HG03135 (cell line): ENCODE data around the gene EDC3.
"Not testable (repeated sequence)": the region's sequence is repeated elsewhere in the genome, so short reads cannot be mapped to it uniquely, and the experiment has no call there.

Experiments used
- ATAC-seq: cut with Tn5 transposase; IDR thresholded peaks from one replicate; pipeline ENCODE4 v1.9.1; 2021; ENCODE audit warnings: mild to moderate bottlenecking, moderate library complexity; ENCODE audit not compliant: unreplicated experiment

Gene EDC3

DNA sequence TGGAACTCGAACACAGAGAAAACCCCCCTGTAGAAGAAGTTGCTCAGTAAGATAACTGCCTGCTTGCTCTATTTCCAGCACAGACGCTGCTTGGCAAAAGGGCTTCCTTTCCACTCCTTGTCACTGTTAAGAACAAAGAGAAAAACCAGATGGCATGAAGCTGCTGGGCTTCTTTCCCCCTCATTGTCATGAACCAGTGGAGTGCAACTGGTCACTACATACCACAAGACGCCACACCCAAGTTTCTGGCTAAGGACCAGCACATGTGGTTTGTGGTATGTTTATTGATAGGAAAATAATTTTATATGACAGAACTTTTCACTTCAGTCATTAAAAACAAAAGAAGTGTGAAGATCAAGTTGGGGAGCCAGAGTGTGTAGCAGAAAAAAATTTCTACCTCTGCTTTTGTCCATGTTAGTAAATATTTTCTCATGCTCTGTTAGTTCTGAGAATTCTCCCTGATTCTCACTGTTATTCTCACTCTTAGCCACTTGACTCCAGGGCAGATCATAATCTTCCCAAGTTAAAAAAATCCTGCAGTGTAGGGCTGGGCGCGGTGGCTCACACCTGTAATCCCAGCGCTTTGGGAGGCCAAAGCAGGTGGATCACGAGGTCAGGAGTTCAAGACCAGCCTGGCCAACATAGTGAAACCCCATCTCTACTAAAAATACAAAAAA is 42.3 kb downstream of the EDC3 start:
- no peak for ATAC-seq

DNA sequence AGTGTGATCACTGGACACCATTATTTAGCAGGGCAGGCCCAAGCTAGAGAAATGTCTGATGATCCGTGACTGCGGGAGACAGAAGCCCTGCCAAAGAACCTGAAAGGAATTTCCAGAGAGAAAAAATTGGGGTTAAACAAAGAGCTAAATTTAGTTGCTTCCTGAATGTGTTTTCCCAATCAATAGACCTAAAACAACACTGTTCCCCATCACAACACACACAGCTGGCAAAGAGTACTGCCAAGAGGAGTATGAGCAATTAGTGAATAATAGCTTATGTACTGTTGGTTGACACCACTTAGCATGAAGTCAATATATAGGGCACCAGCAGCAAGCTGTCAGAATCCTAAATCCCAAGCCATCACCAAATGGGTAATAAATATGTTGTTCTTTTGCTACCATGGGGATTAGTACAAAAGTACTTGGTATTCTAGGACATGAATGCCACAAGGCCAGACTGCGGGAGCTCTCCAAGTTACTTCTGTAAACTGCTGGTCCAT is 44.5 kb downstream of the EDC3 start:
- no peak for ATAC-seq

DNA sequence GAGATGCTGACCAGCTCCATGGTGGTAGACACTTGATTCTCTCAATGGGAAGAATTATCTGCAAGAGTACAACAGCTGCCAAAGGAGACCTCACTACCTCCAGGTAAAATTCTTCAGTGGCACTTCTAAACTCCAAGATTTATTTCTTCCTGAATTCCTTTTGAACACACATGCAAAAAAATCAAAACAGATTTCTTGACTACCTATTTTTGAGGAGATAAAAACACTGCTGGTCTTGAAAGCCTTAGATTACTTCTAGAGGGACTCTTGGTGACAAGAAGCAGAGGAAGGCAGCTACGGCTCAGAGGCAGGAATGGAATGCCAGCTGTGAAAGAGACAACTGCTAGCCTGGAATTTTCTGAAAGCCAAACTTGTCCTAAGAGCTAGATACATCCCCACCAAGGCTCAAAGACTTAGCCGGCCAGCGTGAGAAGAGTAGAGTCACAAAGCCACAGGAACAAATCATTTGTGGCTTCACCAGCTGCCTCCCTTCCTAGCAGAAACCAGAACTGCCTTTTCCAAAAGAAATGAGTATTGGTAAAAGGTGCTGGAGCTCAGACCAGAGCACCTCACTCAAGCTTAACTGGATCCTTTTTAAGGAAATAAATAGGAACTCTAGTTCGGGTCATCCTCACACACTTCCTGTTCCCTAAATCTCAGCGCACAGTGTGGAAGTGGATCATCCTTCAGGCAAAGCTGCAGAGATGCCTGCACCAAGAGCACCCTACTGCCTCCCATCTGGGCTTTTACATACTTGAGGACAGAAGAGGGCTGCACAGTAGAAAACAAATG is 47.6 kb downstream of the EDC3 start:
- ATAC-seq, result no peak

DNA sequence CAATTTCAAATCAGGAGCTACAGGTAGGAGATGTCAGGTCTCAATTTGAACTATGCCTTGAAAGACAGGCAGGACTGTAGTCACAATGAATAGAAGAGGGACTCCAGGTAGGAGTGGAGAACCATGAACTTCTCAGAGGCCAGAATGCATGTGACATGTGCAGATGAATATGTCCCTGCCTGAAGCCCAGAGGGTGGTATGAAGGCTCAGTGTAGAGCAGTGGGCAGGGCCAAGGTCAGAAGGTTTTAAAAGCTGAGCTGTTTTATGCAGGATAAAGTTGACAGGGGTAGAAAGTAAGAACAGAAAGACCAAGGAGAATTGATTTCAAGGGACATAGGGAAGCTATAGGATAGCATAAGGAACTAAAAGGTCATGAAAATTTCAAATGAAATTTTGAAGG is 49.3 kb downstream of the EDC3 start:
- no peak for ATAC-seq

DNA sequence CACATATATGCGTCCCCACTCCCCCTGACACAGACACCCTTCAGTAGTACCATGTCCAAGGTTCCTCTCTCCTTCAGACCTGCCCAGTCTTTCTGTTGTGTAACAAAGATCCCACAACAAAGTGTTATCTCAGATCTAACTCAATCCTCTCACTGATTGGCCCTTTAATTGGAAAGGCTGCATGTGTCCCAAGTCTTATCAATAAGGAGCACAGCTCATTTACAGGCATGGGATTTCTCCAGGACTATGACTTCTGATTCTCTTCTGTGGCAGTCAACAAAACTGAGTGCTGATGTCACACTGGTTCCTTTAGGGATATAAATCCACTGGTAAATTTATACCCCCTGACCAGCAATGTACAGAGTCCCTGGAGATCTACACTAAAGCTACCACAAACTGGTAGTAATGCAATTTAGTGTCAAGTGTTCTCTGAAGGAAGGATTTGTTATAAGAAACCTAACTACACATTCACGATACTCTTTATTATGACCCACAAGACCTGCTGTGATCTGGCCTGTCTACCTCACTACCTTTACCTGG is 52.1 kb downstream of the EDC3 start:
- no peak for ATAC-seq

DNA sequence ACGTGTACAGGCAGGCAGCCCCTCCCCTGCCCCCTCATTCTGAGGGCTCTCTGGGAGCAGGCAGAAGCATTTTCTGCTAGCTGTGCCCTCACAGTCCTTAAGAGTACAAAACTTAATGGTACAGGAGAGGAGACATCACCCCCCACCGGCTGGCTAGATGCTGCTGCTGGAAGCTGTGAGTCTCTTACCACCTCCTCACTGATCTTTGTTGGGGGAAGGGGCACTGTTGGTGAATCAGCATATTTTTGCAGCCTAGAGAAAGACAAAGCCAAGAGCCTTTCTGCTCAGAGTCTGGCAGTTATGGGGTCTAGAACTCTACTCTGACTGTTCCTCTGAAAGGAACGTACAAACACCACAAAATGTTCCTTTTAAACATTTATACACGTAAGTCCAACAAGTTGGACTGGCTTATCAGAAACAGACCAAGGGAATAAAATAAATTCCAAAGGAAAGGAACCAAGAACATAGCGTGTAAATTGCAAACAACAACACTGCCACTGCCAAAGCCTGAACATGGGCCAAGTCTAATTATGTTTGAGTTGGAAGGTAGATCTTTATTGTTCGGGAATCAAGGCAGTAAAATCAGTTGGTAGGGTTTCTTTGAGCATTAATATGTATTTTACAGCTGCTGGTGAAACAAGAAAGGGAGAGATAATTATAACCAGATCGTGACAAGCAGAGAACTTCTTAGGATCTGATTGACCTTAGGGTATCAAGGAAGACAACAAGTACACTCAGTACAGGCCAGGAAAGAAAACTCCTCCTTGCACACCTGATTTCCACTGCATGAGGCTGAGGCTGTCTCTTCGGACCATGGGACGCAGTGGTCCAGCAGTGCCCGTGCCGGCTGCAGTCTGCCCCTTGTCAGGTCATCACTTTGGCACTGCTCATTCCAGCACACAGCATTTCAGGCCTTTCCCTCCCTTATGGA is 52.8 kb downstream of the EDC3 start:
- no peak for ATAC-seq

DNA sequence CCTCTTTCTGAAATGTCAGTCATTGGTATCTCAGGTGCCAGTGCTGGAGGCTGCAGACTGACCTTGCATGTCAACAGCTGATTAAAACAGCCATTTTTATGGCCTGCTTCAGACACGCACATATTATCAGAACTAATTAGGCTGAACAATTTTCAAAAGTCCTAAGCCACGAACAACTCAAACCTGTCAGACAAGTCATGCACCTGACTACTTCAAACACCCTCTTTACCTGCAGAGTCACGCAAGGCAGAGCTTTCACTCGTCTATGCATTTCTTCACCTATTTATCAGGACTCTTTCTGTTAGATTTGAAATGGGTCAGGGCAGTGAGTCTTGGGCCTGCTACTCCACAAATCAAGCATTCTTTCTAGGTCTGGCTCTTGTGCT is 53.5 kb downstream of the EDC3 start:
- ATAC-seq, result no peak

DNA sequence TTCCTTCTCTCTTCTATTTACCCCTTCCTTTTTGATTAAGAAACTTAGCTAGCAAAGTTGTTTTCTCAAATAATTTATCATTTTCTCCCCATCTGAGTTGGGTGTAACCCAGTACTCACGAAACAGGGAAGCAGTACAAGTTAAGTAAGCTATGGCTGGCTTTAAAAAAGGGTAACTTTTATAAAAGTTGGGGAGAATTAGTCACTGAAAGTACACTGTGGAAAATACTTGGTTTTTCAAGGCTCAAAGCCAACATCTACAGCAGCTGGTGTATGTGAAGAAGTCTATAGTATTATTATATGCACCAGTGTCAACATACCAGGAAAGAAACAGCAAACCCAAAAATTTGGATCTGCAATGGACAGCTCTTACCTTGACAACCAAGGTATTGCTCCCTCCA is 54.7 kb downstream of the EDC3 start:
- ATAC-seq, result no peak

DNA sequence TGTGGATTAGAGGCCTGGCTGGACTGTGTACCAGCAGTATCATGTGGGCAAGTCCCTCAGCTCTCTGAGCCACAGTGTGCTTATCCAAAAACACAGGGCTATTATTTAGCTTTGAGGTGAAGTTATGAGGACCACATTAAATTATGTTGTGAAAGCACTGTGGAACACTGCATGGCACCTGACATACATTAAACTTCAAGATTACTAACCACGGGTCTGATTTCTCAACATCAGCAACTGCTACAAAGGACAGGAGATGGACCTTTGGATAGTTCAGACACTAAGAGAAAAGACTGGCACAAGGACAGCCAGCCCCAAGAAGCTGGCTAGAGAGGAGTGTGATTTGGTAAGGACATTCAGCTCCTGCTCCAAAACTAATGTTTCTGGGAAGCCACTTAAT is 58.8 kb downstream of the EDC3 start:
- no peak for ATAC-seq

DNA sequence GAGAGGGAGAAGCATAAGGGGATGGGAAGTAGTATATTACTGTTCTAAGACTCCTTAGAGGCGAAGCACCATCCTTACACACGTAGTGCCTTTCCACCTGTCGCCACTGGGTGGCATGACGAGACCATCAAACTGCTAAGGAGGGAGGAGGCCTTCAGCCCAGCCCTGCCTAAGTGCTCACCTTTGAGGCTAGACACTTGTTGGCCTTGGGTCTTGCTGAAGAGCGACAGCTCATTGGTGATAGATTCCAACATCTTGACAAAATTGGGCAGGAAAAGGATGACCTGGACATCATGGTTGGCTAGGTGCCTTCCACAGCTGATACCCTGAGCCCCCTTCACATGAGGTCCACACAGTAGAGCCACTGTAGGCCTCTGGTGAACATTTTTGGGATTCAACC is 60.6 kb downstream of the EDC3 start:
- peak; percentile 52 for ATAC-seq

DNA sequence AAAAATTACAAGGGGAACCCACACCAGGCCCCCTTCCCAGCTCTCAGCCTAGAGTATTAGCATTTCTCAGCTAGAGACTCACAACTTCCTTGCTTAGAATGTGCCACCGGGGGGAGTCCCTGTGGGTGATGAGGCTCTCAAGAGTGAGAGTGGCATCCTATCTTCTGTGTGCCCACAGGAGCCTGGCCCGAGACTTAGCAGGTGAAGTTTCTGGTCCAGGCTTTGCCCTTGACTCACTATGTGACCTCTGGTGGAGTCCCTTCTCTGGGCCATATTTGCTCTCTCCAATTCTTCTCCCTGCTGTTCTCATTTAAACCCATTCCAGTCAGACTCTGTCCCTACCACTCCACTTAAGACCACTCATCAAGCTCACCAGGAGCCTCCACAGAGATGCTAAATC is 62.0 kb downstream of the EDC3 start:
- ATAC-seq, result no peak

DNA sequence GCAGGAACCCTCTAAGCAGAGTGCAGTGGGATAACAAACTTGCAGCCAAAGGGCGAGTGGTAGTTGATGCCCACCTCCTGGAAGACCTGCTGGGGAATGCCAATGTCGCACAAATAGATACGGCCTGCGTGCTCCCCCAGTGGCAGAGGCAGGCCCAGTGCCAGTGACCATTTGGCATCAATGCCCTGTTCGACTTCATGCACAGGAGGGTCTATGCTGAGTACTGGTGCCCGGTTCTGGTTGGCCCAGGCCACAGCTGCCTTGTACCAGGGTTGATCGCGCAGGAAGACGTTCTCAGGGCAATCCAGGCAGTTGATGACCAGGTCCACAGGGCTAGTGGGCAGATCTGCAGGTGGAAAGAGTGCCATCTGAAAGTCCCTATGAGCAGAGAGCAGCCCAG is 63.2 kb downstream of the EDC3 start:
- ATAC-seq, result no peak

DNA sequence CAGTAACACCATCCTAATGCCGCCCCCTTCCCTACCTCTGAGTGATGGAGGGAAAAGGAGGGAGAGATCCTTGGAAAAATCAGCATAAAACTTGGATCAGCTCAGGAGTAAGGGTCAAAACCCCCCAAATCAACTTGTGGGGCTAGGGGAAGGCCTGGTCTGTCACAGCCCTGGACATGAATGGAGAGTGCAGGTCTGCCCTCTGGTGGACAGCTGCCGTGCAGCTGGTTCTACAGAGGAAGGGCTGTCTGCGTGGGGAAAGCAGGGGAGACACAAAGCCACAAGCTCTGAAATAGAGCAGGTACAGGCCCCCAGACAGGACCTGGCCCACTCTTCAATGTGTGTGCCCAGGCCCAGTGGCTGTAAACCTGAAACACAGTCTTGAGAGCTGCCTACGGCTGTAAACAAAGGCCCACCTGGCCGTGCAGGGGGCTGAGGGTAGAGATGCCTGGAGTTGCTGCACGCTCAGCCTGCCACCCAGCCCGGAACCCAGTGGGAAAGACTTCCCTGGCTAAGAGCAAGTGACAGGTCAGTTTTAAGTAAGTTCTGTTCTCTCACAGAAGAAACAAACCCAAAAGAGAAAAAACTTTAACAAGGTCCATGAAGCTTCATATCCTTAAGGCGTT is 63.8 kb downstream of the EDC3 start:
- no peak for ATAC-seq

DNA sequence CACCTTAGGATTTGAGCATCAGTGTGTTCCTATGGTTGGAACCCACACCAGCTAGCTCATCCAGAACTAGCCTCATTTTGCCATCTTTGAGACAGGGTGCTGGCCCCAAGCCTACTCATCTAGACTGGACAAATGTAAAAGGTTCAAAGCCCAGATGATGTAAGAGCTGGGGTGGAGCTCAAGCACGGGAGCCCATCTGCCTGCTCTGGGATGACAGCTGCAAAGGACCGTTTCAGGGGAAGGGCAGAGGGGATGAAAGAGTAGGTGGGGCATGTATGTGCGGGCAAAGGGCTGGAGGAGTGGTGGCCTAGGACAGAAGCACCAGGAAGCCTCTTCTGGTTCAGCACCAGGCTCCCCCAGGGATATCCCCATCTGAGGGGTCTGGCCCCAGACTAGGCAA is 64.4 kb downstream of the EDC3 start:
- no peak for ATAC-seq

DNA sequence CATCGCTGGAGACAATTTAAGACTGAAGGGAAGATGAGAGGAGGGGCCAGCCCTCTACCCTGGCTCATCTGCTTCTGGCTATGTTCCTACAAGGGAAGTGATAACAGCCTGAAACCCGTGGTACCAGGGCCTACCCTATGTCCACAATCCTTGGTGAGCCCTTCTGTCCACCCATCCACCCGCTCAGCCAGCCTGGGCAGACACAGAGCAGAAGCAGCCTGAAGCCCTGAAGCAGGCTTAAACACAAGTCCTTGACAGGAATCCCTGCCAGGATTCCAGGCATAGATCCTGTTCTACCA is 64.8 kb downstream of the EDC3 start:
- no peak for ATAC-seq

DNA sequence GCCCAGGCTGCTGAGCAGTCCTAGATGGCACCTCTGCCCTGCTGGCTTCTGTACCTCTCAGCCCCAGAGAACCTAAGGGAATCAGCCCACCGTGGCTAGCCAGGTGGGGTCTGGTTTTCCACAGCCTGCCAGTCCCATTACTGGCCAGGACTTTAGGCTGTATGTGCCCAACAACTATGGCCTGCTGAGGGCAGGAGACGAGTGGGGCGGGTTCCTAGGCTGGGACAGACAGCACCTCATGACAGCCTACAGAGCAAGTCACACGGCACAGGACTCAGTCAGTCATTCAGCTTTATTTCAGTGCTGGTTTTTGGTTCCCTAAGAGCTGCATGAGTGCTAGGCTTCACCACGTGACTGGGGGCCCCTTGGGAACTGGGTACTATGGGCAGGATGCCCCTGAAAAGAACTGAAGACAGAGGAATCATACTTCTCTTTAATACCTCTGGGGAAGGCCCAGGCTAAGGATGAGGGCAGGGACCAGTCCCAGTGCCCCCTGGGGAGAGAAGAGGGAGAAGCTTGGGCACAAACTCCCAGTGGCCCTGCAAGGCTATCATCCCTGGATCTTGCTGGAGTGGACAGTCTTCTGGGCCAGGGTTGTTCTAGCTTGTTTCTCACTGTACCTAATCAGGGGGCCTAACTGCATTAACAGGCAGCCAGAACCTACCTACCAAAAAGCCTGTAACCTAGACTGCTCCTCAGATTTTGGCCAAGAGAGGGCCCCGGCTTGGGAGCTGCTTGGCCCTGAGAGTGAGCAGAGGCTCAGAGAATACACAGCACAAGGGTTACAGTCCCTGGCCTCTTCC is 65.3 kb downstream of the EDC3 start:
- ATAC-seq, result no peak

DNA sequence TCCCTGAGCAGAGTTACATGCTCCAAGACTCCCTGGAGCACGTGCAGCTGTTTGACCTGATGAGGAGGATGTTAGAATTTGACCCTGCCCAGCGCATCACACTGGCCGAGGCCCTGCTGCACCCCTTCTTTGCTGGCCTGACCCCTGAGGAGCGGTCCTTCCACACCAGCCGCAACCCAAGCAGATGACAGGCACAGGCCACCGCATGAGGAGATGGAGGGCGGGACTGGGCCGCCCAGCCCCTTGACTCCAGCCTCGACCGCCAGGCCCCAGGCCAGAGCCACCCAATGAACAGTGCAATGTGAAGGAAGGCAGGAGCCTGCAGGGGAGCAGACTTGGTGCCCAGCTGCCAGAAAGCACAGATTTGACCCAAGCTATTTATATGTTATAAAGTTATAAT is 66.1 kb downstream of the EDC3 start:
- ATAC-seq, result not testable (repeated sequence)

DNA sequence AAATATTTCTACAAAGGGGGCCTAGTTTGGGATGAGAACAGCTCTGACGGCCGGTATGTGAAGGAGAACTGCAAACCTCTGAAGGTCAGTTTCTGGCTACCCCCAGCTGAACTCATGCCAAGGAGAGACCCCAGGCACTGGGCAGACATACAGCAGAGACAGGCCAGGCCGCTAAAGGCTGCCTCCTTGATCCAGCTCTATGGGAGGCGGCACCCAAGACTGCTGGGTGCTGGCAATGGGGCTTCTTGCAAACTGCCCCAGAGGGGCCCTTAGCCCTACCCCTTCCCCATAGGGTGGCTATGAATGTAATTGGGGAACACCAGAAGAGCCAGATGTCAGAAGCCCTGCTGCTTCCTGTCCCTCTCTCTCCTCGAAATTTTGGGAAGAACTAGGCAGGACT is 66.9 kb downstream of the EDC3 start:
- no peak for ATAC-seq

DNA sequence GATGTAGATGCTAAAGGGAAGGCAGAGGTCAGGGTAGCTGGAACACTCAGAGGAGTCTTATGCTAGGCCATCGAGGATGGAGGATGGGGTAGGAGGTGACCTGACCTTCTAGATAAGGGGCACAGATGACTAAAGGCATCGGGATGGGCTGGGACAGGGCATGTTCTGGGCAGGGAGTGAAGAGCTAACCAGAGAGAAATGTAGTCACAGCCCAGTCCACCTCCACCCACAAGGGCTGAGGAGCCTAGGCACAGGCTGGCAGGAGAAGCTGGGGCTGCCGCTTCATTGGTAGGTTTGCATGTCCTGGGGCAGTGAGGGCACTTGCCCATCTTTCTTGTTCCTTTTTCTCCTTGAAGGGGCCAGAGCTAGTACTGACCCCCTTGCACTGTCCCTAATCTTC is 67.6 kb downstream of the EDC3 start:
- no peak for ATAC-seq

DNA sequence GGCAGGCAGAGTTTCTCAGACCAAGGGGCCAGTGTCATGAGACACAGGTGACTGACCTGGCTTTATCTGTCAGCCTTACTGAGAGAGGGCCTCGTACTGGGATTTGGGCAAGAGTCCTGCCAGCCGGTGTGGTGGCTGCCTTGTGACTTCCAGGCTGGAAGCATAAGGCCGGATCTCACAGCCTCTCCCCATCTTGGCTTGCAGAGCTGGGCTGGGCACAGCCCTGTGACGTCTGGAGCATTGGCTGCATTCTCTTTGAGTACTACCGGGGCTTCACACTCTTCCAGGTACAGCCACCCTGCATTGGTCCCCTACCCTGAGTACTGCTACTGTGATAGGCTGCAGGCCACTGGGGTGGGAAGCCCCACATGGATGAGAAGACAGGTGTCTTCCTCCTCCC is 68.1 kb downstream of the EDC3 start:
- ATAC-seq, result no peak
